Keratinocyte (primary cell): ENCODE measurements around the gene CC2D2B. TPM values are rescaled to one million over a fixed set of nuclear protein-coding genes. Genes with fewer than 3 reads are reported as not detected.

Experiments used
- DNase-seq: peaks from one replicate; pipeline ENCODE4 v3.0.0-alpha.2; 2011; ENCODE audit warnings: low read depth, missing footprints, low spot score
- FAIRE-seq: peaks from 2 replicates; lab custom pipeline; 2011; peaks lifted over from hg19 to GRCh38; lab: Jason Lieb, UNC
- H2AFZ ChIP-seq: 2 replicates; pipeline ENCODE4 v1.6.0; 2012; ENCODE audit warnings: low read length, control low read depth, inconsistent platforms; ENCODE audit not compliant: control insufficient read depth
- H3K27ac ChIP-seq: 2 replicates; pipeline ENCODE4 v1.5.1; 2011; ENCODE audit warnings: low read length; ENCODE audit not compliant: control insufficient read depth, insufficient read depth
- H3K27me3 ChIP-seq: 3 replicates; pipeline ENCODE4 v1.6.0; 2011; ENCODE audit warnings: low read length; ENCODE audit not compliant: control insufficient read depth, insufficient read depth; ENCODE audit errors: extremely low read depth
- H3K36me3 ChIP-seq, 2 experiments: 2 replicates in 1 of 2; 3 replicates in 1 of 2; pipeline ENCODE4 v1.5.1; 2011; ENCODE audit warnings: low read length in 2 of 2, mild to moderate bottlenecking in 1 of 2; ENCODE audit not compliant: control insufficient read depth in 2 of 2, insufficient read depth in 2 of 2; ENCODE audit errors: extremely low read depth in 1 of 2
- H3K4me1 ChIP-seq: 3 replicates; pipeline ENCODE4 v1.5.1; 2011; ENCODE audit warnings: low read length; ENCODE audit not compliant: control insufficient read depth, insufficient read depth; ENCODE audit errors: extremely low read depth
- H3K4me2 ChIP-seq: 3 replicates; pipeline ENCODE4 v1.6.0; 2011; ENCODE audit warnings: low read depth, low read length; ENCODE audit not compliant: control insufficient read depth, insufficient read depth; ENCODE audit errors: extremely low read depth
- H3K4me3 ChIP-seq, 3 experiments: fragments of 200-600 bp in 1 of 3; sonication (generic) in 1 of 3; 2 replicates in 2 of 3; 3 replicates in 1 of 3; pipeline ENCODE4 v1.5.1; 2011 to 2016; ENCODE audit warnings: low read length in 3 of 3, mild to moderate bottlenecking in 3 of 3, control low read depth in 2 of 3, inconsistent platforms in 1 of 3, low read depth in 1 of 3, mixed read lengths in 1 of 3, mixed run types in 1 of 3, moderate library complexity in 1 of 3; ENCODE audit not compliant: control insufficient read depth in 2 of 3, insufficient read depth in 2 of 3; ENCODE audit errors: extremely low read depth in 1 of 3
- H3K79me2 ChIP-seq: 2 replicates; pipeline ENCODE4 v1.6.0; 2012; ENCODE audit warnings: low read length; ENCODE audit not compliant: control insufficient read depth, insufficient read depth
- H3K9ac ChIP-seq: 3 replicates; pipeline ENCODE4 v1.6.0; 2011; ENCODE audit warnings: low read length; ENCODE audit not compliant: control insufficient read depth, insufficient read depth; ENCODE audit errors: extremely low read depth
- H3K9me1 ChIP-seq: 3 replicates; pipeline ENCODE4 v1.6.0; 2011; ENCODE audit warnings: low read length; ENCODE audit not compliant: control insufficient read depth, insufficient read depth; ENCODE audit errors: extremely low read depth
- H3K9me3 ChIP-seq: 2 replicates; pipeline ENCODE4 v1.5.1; 2012; ENCODE audit warnings: low read depth, low read length; ENCODE audit not compliant: control insufficient read depth
- H4K20me1 ChIP-seq: 3 replicates; pipeline ENCODE4 v1.6.0; 2011; ENCODE audit warnings: low read length; ENCODE audit not compliant: control insufficient read depth, insufficient read depth; ENCODE audit errors: extremely low read depth
- CTCF ChIP-seq, 3 experiments: IDR thresholded peaks in 1 of 3; conservative IDR thresholded peaks in 1 of 3; optimal IDR thresholded peaks in 1 of 3; 2 replicates in 2 of 3; 3 replicates in 1 of 3; pipeline versions ENCODE3 to v1.5.1; 2011; ENCODE audit warnings: low read length in 3 of 3, mild to moderate bottlenecking in 3 of 3, moderate library complexity in 2 of 3, control low read depth in 1 of 3, inconsistent platforms in 1 of 3; ENCODE audit not compliant: insufficient read depth in 2 of 3; ENCODE audit errors: extremely low read depth in 1 of 3
- EZH2 ChIP-seq: IDR thresholded peaks from one replicate; pipeline ENCODE4 v1.6.1; 2012; ENCODE audit warnings: inconsistent platforms, mild to moderate bottlenecking, low read length, moderate library complexity
- dilution Hi-C: fragments of 300-500 bp; cut with MboI; formaldehyde crosslinking; loops from one replicate; pipeline ENCODE4 v1.7.0; 2020; ENCODE audit warnings: low sequenced_read_pairs; ENCODE audit not compliant: extremely low pct_ligation_motif_present
- polyA minus RNA-seq, 3 experiments: library from RNA; depleted of rRNA, polyadenylated mRNA; stranded (reverse); fragments of >200 nt; gene quantifications; 1 replicate in 1 of 3; 2 replicates in 1 of 3; 3 replicates in 1 of 3; pipeline ENCODE4 v1.2.3, GENCODE V29; 2011
- polyA plus RNA-seq, 5 experiments: library from polyadenylated mRNA; depleted of rRNA in 3 of 5; stranded (reverse) in 3 of 5; stranded (forward) in 1 of 5; unstranded in 1 of 5; fragments of >200 nt; gene quantifications; 1 replicate in 1 of 5; 2 replicates in 3 of 5; 3 replicates in 1 of 5; pipeline versions ENCODE4 v1.2.1 to v1.2.3, GENCODE V29; 2011 to 2012; ENCODE audit warnings: missing spikeins in 2 of 5, low read depth in 1 of 5, low replicate concordance in 1 of 5

The CC2D2B gene
- 0.03 to 0.10 TPM (median 0.10 TPM) in 3 replicates for polyA plus RNA-seq
- not detected for polyA plus RNA-seq (2011; ENCODE audit: low read depth)
- not detected in 2 replicates for polyA plus RNA-seq (2011; cell fraction: cytosol; rRNA removed)
- not detected in 2 replicates for polyA plus RNA-seq (2011; cell fraction: nucleus; rRNA removed)
- polyA plus RNA-seq (2012; ENCODE audit: low replicate concordance), result 0.15 TPM in 1 of 2 replicates, not detected in the other
- not detected in 3 replicates for polyA minus RNA-seq
- polyA minus RNA-seq (2011; cell fraction: cytosol; rRNA and poly(A)+ RNA removed), result not detected
- polyA minus RNA-seq (2011; cell fraction: nucleus; rRNA and poly(A)+ RNA removed), result not detected in 2 replicates

- Histone ChIP-seq H3K9ac (peak within 1 kb of the TSS; percentile 82), H3K9me1 (no peaks in the 10 kb centered on the region), H3K27ac (peak within 1 kb of the TSS; percentile 63), H3K4me2 (peak within 1 kb of the TSS; percentile 92), H3K79me2 (peaks cover 9% of the 10 kb centered on the region), H4K20me1 (no peaks in the 10 kb centered on the region), H3K9me3 (no peaks in the 10 kb centered on the region), H2AFZ (peak within 1 kb of the TSS; percentile 94), H3K36me3 (peaks cover 1 to 6% of the 10 kb centered on the region in 2 experiments), H3K27me3 (no peaks in the 10 kb centered on the region), H3K4me1 (peaks cover 4% of the 10 kb centered on the region), H3K4me3 (peak within 1 kb of the TSS; percentile 76 to 90 (median 88))
- no peak for DNase-seq
- dilution Hi-C loops, result no loop called here
- peak; percentile 53 for FAIRE-seq
- peak in 1 of 3 experiments; percentile 38 for TF ChIP-seq CTCF (optimal IDR thresholded peaks at IDR 0.05 in 1 of 3, IDR thresholded peaks at IDR 0.05 in 1 of 3, conservative IDR thresholded peaks at IDR 0.05 in 1 of 3; ENCODE audit: extremely low read depth in 1 of 3, insufficient read depth in 2 of 3, low read length in 3 of 3)
- TF ChIP-seq EZH2, result no peak
These were observed at the start of gene CC2D2B for GRCh38 chr10:95907456-95908253. Gene CC2D2B, plus strand, starts transcription at chr10:95907975. Its CDS starts 3,349 bp downstream, at chr10:95911324.

GRCh38 chr10:95860166-95860940 is 47.4 kb upstream of the CC2D2B start:
- Histone ChIP-seq H4K20me1 (no peaks in the 10 kb centered on the region), H3K4me2 (no peak overlapping the region), H3K79me2 (no peaks in the 10 kb centered on the region), H3K4me3 (no peak overlapping the region), H2AFZ (no peak overlapping the region), H3K36me3 (no peaks in the 10 kb centered on the region), H3K9ac (no peak overlapping the region), H3K9me1 (no peaks in the 10 kb centered on the region), H3K4me1 (no peaks in the 10 kb centered on the region), H3K27ac (no peak overlapping the region), H3K9me3 (no peaks in the 10 kb centered on the region), H3K27me3 (no peaks in the 10 kb centered on the region)
- FAIRE-seq, result no peak
- dilution Hi-C loops, result no loop called here
- no peak for DNase-seq
- no peak for TF ChIP-seq EZH2
- TF ChIP-seq CTCF (optimal IDR thresholded peaks at IDR 0.05 in 1 of 3, IDR thresholded peaks at IDR 0.05 in 1 of 3, conservative IDR thresholded peaks at IDR 0.05 in 1 of 3; ENCODE audit: extremely low read depth in 1 of 3, insufficient read depth in 2 of 3, low read length in 3 of 3), result no peak
